Endodermal cell (in vitro differentiated cells): Measurements from ENCODE around the gene HOXA4. TPM values are rescaled to one million over a fixed set of nuclear protein-coding genes. Genes with fewer than 3 reads are reported as not detected.

Experiments
- DNase-seq: peaks from one replicate; pipeline ENCODE4 v3.0.0-alpha.2; 2017
- H3K27ac ChIP-seq: 2 replicates; pipeline ENCODE4 v1.5.1; 2013; ENCODE audit warnings: mild to moderate bottlenecking, low read depth, low read length, moderate library complexity
- H3K27me3 ChIP-seq: 2 replicates; pipeline ENCODE4 v1.6.1; 2013; ENCODE audit warnings: mild to moderate bottlenecking, low read length, moderate library complexity; ENCODE audit not compliant: insufficient read depth, control insufficient read depth, poor library complexity, severe bottlenecking
- H3K36me3 ChIP-seq: 2 replicates; pipeline ENCODE4 v1.7.0; 2013; ENCODE audit warnings: mild to moderate bottlenecking, low read length, moderate library complexity; ENCODE audit not compliant: control insufficient read depth, insufficient read depth
- H3K4me1 ChIP-seq: one replicate; pipeline ENCODE4 v1.7.0; 2013; ENCODE audit warnings: low read length; ENCODE audit not compliant: control insufficient read depth, insufficient read depth
- H3K4me3 ChIP-seq: 2 replicates; pipeline ENCODE4 v1.5.1; 2013; ENCODE audit warnings: mild to moderate bottlenecking, low read length, moderate library complexity
- H3K9ac ChIP-seq: 2 replicates; pipeline ENCODE4 v1.6.1; 2013; ENCODE audit warnings: mild to moderate bottlenecking, low read length, moderate library complexity; ENCODE audit not compliant: poor library complexity, severe bottlenecking; ENCODE audit errors: extremely low read depth
- H3K9me3 ChIP-seq: 2 replicates; pipeline ENCODE4 v1.6.1; 2013; ENCODE audit warnings: mild to moderate bottlenecking, low read length, moderate library complexity; ENCODE audit not compliant: control insufficient read depth
- H3K27ac Mint-ChIP-seq: 2 replicates; pipeline ENCODE4 v1.8.0; 2020; ENCODE audit warnings: mixed read lengths
- H3K27me3 Mint-ChIP-seq: 2 replicates; pipeline ENCODE4 v1.8.0; 2021; ENCODE audit warnings: mild to moderate bottlenecking, mixed read lengths; ENCODE audit not compliant: insufficient read depth
- H3K36me3 Mint-ChIP-seq: 2 replicates; pipeline ENCODE4 v1.8.0; 2020; ENCODE audit warnings: low read depth, mixed read lengths
- H3K4me1 Mint-ChIP-seq: 2 replicates; pipeline ENCODE4 v1.8.0; 2020; ENCODE audit warnings: mixed read lengths
- H3K4me3 Mint-ChIP-seq: 2 replicates; pipeline ENCODE4 v1.8.0; 2020; ENCODE audit warnings: mild to moderate bottlenecking, moderate library complexity, mixed read lengths
- H3K9me3 Mint-ChIP-seq: 2 replicates; pipeline ENCODE4 v1.8.0; 2020; ENCODE audit warnings: mild to moderate bottlenecking, mixed read lengths
- WGBS, 2 experiments: methylation state at CpG; one replicate each; pipeline versions ENCODE4 v1.1.5 to v1.1.7; 2013; ENCODE audit warnings: missing lambda C conversion rate in 2 of 2, mixed read lengths in 1 of 2; ENCODE audit not compliant: insufficient coverage in 1 of 2, insufficient read length in 1 of 2; 5-methylcytosine and 5-hydroxymethylcytosine counted together
- total RNA-seq, 2 donors: library from RNA; stranded (reverse); fragmentation: NEBNext Ultra II Directional in 1 of 2; extraction: Animal tissue kit (Norgen Biotek cat#: 25700) in 1 of 2; gene quantifications; 2 replicates in 1 of 2; 3 replicates in 1 of 2; pipeline ENCODE4 v1.2.1, GENCODE V29; 2021
- TF ChIP-seq, protein P1 (sequence below): fragments of 200-600 bp; sonication (generic); conservative IDR thresholded peaks from 2 replicates; pipeline ENCODE4 v1.5.0; 2021; ENCODE audit warnings: antibody characterized with exemption, mild to moderate bottlenecking

Gene HOXA4
- total RNA-seq, 2 donors from 2014 or later: not detected

DNA sequence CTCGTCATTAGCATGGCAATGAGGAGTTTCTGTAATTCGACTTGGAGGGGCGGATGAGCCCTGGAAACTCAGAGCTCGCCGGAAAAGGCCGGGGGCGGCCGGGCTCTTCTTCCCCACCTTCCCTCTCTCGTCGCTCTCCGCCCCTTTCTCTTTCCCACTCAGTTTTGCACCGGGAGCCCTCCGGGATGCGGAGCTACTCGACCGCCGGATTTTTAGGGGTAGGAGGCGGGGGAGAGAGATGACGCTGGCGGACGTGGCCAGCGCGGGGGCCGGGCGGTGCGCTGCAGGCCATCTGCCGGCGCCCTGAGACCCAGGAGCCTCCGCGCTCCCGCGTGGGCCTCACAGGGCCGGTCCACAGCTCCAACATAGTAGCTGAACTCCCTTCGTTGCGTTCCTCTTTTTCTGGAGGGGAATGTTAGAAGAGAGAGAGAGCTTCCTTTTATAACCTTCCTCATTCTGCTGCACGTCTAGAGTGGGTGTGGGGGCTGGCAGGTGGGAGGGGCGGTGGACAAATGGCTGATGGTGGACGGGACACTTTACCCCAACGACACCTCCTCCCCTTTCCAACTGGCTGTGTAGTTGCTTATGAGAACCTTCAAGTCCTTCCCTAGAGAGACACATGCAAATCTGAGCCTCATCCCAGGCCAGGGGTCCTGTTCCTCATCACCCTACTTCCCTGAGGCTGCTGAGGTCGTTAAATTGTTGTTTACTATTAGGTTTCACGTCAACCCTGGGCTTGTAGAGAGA, 33.6 kb downstream of the HOXA4 start:
- Histone ChIP-seq H3K27ac (peak overlapping the region; percentile 85), H3K9me3 (no peaks in the 10 kb centered on the region), H3K27me3 (peaks cover 100% of the 10 kb centered on the region), H3K36me3 (no peaks in the 10 kb centered on the region), H3K4me1 (no peaks in the 10 kb centered on the region), H3K4me3 (peak overlapping the region; percentile 72), H3K9ac (no peak overlapping the region)
- H3K4me1 Mint-ChIP-seq: peaks cover 22% of the 10 kb centered on the region
- H3K27me3 Mint-ChIP-seq: peaks cover 100% of the 10 kb centered on the region
- no peaks in the 10 kb centered on the region for H3K9me3 Mint-ChIP-seq
- WGBS, 2 experiments: 0 to 1% methylated on average over 4 to 40 of the region's 41 CpGs
- no peak overlapping the region for H3K27ac Mint-ChIP-seq
- TF ChIP-seq, protein P1, sequence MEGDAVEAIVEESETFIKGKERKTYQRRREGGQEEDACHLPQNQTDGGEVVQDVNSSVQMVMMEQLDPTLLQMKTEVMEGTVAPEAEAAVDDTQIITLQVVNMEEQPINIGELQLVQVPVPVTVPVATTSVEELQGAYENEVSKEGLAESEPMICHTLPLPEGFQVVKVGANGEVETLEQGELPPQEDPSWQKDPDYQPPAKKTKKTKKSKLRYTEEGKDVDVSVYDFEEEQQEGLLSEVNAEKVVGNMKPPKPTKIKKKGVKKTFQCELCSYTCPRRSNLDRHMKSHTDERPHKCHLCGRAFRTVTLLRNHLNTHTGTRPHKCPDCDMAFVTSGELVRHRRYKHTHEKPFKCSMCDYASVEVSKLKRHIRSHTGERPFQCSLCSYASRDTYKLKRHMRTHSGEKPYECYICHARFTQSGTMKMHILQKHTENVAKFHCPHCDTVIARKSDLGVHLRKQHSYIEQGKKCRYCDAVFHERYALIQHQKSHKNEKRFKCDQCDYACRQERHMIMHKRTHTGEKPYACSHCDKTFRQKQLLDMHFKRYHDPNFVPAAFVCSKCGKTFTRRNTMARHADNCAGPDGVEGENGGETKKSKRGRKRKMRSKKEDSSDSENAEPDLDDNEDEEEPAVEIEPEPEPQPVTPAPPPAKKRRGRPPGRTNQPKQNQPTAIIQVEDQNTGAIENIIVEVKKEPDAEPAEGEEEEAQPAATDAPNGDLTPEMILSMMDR: no peak
- peak; percentile 68 for DNase-seq
- no peaks in the 10 kb centered on the region for H3K36me3 Mint-ChIP-seq
- peak overlapping the region; percentile 48 for H3K4me3 Mint-ChIP-seq

DNA sequence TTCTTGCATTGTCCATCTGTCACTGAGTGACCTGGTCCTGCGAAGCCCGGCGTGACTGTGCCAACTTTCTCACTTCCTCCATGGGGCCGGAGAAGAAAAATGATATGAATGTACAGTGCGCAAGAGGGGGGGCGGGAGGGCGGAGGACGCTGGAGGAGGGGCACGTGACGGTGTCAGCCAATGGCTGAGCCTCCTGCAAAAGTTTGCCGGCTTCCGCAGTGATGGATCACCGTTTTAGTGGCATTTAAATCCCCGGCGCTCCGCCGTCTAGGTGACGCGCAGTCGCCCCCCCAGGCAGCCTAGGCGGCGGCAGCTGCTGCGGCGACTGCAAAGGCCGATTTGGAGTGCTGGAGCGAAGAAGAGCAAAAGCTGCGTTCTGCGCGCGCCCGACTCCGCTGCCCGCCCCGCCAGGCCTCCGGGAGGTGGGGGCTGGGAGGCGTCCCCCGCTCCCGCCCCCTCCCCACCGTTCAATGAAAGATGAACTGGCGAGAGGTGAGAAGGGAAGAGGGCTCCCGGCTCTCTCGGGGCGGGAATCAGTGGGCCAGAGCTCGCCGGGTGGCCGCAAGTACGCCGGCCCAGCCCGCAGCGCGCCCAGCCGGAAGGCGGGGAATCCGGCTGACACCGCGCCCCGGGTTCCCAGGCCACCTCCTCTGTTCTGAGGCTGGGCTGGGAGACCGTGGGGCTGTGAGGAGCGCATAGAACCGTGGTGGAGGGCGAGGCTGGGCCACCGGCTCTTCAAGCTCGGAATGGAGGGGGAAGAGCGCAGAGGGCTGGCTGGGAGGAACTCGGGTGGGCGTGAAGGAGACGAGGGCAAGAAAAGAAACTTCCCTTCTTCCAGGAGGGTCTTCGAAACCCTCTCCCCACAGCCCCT, 34.4 kb downstream of the HOXA4 start, which contains the start of gene HOXA1:
TSS of gene HOXA1 (minus strand) at position 104 of the 871 bp plus-strand sequence. CDS start at position 16, 88 bp downstream.
- TF ChIP-seq, protein P1: no peak
- DNase-seq: peak; percentile 90
- Mint-ChIP-seq H3K27ac (no peak within 1 kb of the TSS), H3K4me1 (peaks cover 25% of the 10 kb centered on the region), H3K36me3 (no peaks in the 10 kb centered on the region), H3K4me3 (peak within 1 kb of the TSS; percentile 48), H3K9me3 (no peaks in the 10 kb centered on the region), H3K27me3 (peaks cover 100% of the 10 kb centered on the region)
- Histone ChIP-seq H3K9ac (no peak within 1 kb of the TSS), H3K9me3 (no peaks in the 10 kb centered on the region), H3K4me3 (peak within 1 kb of the TSS; percentile 72), H3K4me1 (no peaks in the 10 kb centered on the region), H3K27ac (peak within 1 kb of the TSS; percentile 85), H3K27me3 (peaks cover 100% of the 10 kb centered on the region), H3K36me3 (no peaks in the 10 kb centered on the region)
- 0 to 1% methylated on average over 20 to 68 of the region's 68 CpGs for WGBS, 2 experiments

DNA sequence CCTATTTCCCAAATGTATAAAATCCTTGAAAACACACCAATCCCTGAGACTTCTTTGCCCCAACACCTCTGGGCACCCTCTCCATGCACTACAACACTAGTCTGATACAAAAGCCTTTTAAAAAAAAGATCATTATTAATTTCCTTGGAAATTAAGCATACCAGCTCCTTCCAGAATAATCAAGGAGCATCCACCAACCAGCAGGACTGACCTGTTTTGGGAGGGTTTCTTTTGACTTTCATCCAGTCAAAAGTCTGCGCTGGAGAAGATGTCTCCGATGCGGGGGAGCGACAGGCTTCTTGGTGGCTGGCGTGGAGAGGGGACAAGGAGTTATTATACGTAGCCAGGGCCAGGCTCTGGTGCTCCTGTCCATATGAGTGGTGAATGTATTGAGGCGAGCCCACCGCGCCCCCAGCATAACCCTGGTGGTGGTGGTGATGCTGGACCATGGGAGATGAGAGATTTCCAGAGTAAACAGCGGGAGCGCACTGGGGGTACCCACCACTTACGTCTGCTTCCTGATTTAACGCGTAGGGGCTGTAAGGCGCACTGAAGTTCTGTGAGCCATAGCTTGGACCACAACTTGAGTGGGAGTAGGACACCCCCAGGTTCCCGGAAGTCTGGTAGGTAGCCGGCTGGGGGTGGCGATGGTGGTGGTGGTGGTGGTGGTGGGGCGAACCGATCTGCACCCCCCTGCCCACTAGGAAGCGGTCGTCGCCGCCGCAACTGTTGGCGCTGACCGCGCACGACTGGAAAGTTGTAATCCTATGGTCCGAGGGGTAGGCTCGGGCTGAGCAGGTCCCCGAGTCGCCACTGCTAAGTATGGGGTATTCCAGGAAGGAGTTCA, 35.3 kb downstream of the HOXA4 start:
- no peaks in the 10 kb centered on the region for H3K36me3 Mint-ChIP-seq
- Histone ChIP-seq H3K36me3 (no peaks in the 10 kb centered on the region), H3K9ac (no peak overlapping the region), H3K4me3 (no peak overlapping the region), H3K4me1 (no peaks in the 10 kb centered on the region), H3K9me3 (no peaks in the 10 kb centered on the region), H3K27me3 (peaks cover 100% of the 10 kb centered on the region), H3K27ac (no peak overlapping the region)
- 5 to 23% methylated on average over 6 to 33 of the region's 33 CpGs for WGBS, 2 experiments
- H3K9me3 Mint-ChIP-seq: no peaks in the 10 kb centered on the region
- peaks cover 100% of the 10 kb centered on the region for H3K27me3 Mint-ChIP-seq
- TF ChIP-seq, protein P1: no peak
- peak; percentile 63 for DNase-seq
- H3K4me1 Mint-ChIP-seq: peaks cover 30% of the 10 kb centered on the region
- no peak overlapping the region for H3K27ac Mint-ChIP-seq
- H3K4me3 Mint-ChIP-seq: peak overlapping the region; percentile 48
